Bronchial epithelial cell (primary cell): ENCODE measurements around the gene PPL. TPM values are rescaled to one million over a fixed set of nuclear protein-coding genes. Genes with fewer than 3 reads are reported as not detected.
A peak's percentile ranks its signal among the peaks of the same experiment; 100 is the strongest.

ENCODE experiments used
- DNase-seq: peaks from one replicate; pipeline ENCODE4 v3.0.0-alpha.2; 2010; ENCODE audit warnings: low read depth
- FAIRE-seq: peaks from 2 replicates; lab custom pipeline; 2011; peaks lifted over from hg19 to GRCh38; lab: Jason Lieb, UNC
- H3K27me3 ChIP-seq: 2 replicates; pipeline ENCODE4 v1.5.1; 2011; ENCODE audit warnings: low read length; ENCODE audit not compliant: control insufficient read depth, insufficient read depth
- H3K36me3 ChIP-seq: 2 replicates; pipeline ENCODE4 v1.5.1; 2011; ENCODE audit warnings: low read length; ENCODE audit not compliant: control insufficient read depth, insufficient read depth
- H3K4me3 ChIP-seq: 2 replicates; pipeline ENCODE4 v1.5.1; 2011; ENCODE audit warnings: mild to moderate bottlenecking, low read depth, low read length, control low read depth
- CTCF ChIP-seq: IDR thresholded peaks from 2 replicates; pipeline ENCODE4 v1.5.1; 2011; ENCODE audit warnings: mild to moderate bottlenecking, moderate library complexity, low read length, control low read depth, inconsistent platforms; ENCODE audit not compliant: insufficient read depth, severe bottlenecking
- total RNA-seq: library from RNA; depleted of rRNA; stranded (reverse); fragments of >200 nt; gene quantifications from 2 replicates; pipeline ENCODE4 v1.2.1, GENCODE V29; 2014

Gene PPL
- total RNA-seq, 1 donor from 2014 or later = 184 TPM

- H3K27me3 ChIP-seq = no peaks in the 10 kb centered on the region
- H3K36me3 ChIP-seq = peaks cover 8% of the 10 kb centered on the region
- FAIRE-seq = no peak
- peak; percentile 73 for DNase-seq
- H3K4me3 ChIP-seq = peak overlapping the region; percentile 88
- TF ChIP-seq CTCF = no peak
Measured at GRCh38 chr16:4847774-4848587, 89.0 kb downstream of the PPL start.

GRCh38 chr16:4846901-4847773 lies 89.8 kb downstream of the PPL start, which contains the start of the genes GLYR1 and UBN1:
TSS of gene GLYR1 (minus strand) at chr16:4847288. CDS start at chr16:4847265, 23 bp downstream.
TSS of gene UBN1 (plus strand) at chr16:4847481. CDS start at chr16:4852918, 5,437 bp downstream.
- no peaks in the 10 kb centered on the region for H3K27me3 ChIP-seq
- peaks cover 7% of the 10 kb centered on the region for H3K36me3 ChIP-seq
- FAIRE-seq = no peak
- H3K4me3 ChIP-seq = peak within 1 kb of the TSS; percentile 88
- no peak for TF ChIP-seq CTCF
- peak; percentile 85 for DNase-seq

GRCh38 chr16:4846503-4846900 lies 90.4 kb downstream of the PPL start:
- H3K36me3 ChIP-seq = peaks cover 8% of the 10 kb centered on the region
- peak overlapping the region; percentile 88 for H3K4me3 ChIP-seq
- DNase-seq = peak; percentile 68
- no peaks in the 10 kb centered on the region for H3K27me3 ChIP-seq
- no peak for FAIRE-seq
- TF ChIP-seq CTCF = no peak

- DNase-seq = no peak
- H3K36me3 ChIP-seq = peaks cover 25% of the 10 kb centered on the region
- TF ChIP-seq CTCF = no peak
- no peaks in the 10 kb centered on the region for H3K27me3 ChIP-seq
- no peak for FAIRE-seq
- H3K4me3 ChIP-seq = no peak overlapping the region
Measured at GRCh38 chr16:4840984-4841383, 96.0 kb downstream of the PPL start.

- TF ChIP-seq CTCF = no peak
- Histone ChIP-seq H3K4me3 (no peak overlapping the region), H3K36me3 (peaks cover 23% of the 10 kb centered on the region), H3K27me3 (no peaks in the 10 kb centered on the region)
- DNase-seq (peak; percentile 20), FAIRE-seq (no peak)
Measured at GRCh38 chr16:4839942-4840341, 97.0 kb downstream of the PPL start.
